IMR-90 (cell line): ENCODE data around the gene KLHL29.

ENCODE experiments used
- MAZ ChIP-seq: IDR thresholded peaks from 2 replicates; pipeline ENCODE4 v1.6.1; 2012; ENCODE audit warnings: low read depth, mild to moderate bottlenecking, low read length, improper control_type of control experiment, moderate library complexity, borderline replicate concordance
- POLR2A ChIP-seq: IDR thresholded peaks from 2 replicates; pipeline ENCODE4 v1.6.1; 2012; ENCODE audit warnings: mild to moderate bottlenecking, low read depth, low read length
- RAD21 ChIP-seq: IDR thresholded peaks from 2 replicates; pipeline ENCODE4 v1.6.1; 2012; ENCODE audit warnings: low read length, improper control_type of control experiment
- RCOR1 ChIP-seq: IDR thresholded peaks from 2 replicates; pipeline ENCODE4 v1.6.1; 2012; ENCODE audit warnings: mild to moderate bottlenecking, low read length, improper control_type of control experiment; ENCODE audit not compliant: insufficient replicate concordance
- TF ChIP-seq, protein P1 (sequence below): conservative IDR thresholded peaks from 2 replicates; pipeline ENCODE4 v1.5.1; 2012; ENCODE audit warnings: mild to moderate bottlenecking, low read depth, low read length, improper control_type of control experiment
- TF ChIP-seq, protein P2 (sequence below): fragments of 150-350 bp; IDR thresholded peaks from 2 replicates; pipeline ENCODE4 v1.6.1; 2017; ENCODE audit warnings: mild to moderate bottlenecking, antibody characterized with exemption, low read length, low read depth
- TF ChIP-seq, protein P3 (sequence below): fragments of 150-350 bp; IDR thresholded peaks from 2 replicates; pipeline ENCODE4 v1.6.1; 2016; ENCODE audit warnings: low read depth, mild to moderate bottlenecking, low read length, moderate library complexity, borderline replicate concordance

DNA sequence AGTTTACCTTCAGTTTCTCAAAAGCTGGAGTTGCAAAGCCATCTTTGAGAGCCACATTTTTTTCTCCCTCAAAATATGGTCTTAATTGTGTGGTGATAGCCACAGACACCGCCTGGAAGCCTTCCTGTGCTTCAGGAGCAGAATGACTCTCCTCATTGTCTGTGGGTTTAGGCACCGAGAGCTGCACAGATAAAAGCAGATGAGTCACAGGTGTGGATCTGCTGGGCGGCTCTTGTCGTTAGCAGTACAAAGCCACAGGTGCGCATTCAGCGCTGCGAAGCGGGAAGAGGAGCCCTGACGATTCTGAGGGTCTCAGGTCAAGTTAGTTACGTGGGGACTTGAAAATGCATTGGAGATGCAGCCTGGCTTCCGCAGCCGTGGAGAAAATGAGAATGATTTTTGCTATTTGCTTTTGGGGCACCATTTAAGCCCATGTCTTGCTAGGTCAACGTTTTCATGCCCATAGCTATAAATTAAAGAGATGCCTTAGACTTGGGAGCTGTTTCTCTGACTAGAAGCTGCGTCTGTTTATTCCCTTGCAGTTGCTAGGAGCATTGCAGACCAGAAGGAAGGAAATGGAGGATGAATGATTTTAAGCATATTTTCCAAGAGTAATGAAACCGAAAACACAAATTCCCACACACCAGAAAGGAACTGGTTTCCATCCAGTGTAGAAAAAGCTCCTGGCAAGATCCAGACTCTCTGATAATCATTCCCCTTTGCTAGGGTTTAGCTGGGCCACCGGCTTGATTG lies 51.5 kb downstream of the KLHL29 start:
- TF ChIP-seq, protein P1, sequence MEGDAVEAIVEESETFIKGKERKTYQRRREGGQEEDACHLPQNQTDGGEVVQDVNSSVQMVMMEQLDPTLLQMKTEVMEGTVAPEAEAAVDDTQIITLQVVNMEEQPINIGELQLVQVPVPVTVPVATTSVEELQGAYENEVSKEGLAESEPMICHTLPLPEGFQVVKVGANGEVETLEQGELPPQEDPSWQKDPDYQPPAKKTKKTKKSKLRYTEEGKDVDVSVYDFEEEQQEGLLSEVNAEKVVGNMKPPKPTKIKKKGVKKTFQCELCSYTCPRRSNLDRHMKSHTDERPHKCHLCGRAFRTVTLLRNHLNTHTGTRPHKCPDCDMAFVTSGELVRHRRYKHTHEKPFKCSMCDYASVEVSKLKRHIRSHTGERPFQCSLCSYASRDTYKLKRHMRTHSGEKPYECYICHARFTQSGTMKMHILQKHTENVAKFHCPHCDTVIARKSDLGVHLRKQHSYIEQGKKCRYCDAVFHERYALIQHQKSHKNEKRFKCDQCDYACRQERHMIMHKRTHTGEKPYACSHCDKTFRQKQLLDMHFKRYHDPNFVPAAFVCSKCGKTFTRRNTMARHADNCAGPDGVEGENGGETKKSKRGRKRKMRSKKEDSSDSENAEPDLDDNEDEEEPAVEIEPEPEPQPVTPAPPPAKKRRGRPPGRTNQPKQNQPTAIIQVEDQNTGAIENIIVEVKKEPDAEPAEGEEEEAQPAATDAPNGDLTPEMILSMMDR, result no peak
- TF ChIP-seq POLR2A, result no peak
- TF ChIP-seq, protein P2, sequence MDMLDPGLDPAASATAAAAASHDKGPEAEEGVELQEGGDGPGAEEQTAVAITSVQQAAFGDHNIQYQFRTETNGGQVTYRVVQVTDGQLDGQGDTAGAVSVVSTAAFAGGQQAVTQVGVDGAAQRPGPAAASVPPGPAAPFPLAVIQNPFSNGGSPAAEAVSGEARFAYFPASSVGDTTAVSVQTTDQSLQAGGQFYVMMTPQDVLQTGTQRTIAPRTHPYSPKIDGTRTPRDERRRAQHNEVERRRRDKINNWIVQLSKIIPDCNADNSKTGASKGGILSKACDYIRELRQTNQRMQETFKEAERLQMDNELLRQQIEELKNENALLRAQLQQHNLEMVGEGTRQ, result no peak
- TF ChIP-seq RCOR1, result no peak
- TF ChIP-seq RAD21, result no peak
- TF ChIP-seq, protein P3, sequence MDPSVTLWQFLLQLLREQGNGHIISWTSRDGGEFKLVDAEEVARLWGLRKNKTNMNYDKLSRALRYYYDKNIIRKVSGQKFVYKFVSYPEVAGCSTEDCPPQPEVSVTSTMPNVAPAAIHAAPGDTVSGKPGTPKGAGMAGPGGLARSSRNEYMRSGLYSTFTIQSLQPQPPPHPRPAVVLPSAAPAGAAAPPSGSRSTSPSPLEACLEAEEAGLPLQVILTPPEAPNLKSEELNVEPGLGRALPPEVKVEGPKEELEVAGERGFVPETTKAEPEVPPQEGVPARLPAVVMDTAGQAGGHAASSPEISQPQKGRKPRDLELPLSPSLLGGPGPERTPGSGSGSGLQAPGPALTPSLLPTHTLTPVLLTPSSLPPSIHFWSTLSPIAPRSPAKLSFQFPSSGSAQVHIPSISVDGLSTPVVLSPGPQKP, result no peak
- TF ChIP-seq MAZ, result no peak
